GM19468 (cell line): ENCODE data around the gene PET117.
"Not testable (repeated sequence)": the region's sequence is repeated elsewhere in the genome, so short reads cannot be mapped to it uniquely, and the experiment has no call there.

Source experiments
- ATAC-seq: cut with Tn5 transposase; IDR thresholded peaks from one replicate; pipeline ENCODE4 v1.9.1; 2021; ENCODE audit warnings: mild to moderate bottlenecking, moderate library complexity, moderate number of reproducible peaks; ENCODE audit not compliant: unreplicated experiment; ENCODE audit errors: extremely low read depth

Gene PET117

GRCh38 chr20:18154342-18154741, 16.7 kb downstream of the PET117 start:
- no peak for ATAC-seq

- ATAC-seq = no peak
Observed at GRCh38 chr20:18156045-18156444, 18.4 kb downstream of the PET117 start.

- no peak for ATAC-seq
Observed at GRCh38 chr20:18164356-18164755, 26.7 kb downstream of the PET117 start.

- ATAC-seq = no peak
Observed at GRCh38 chr20:18165553-18165952, 27.9 kb downstream of the PET117 start.

- ATAC-seq = no peak
Observed at GRCh38 chr20:18166241-18166881, 28.7 kb downstream of the PET117 start.

GRCh38 chr20:18166950-18167349, 29.3 kb downstream of the PET117 start:
- ATAC-seq = no peak

GRCh38 chr20:18172379-18172778, 34.7 kb downstream of the PET117 start:
- ATAC-seq = no peak

- ATAC-seq = no peak
Observed at GRCh38 chr20:18174906-18175683, 37.4 kb downstream of the PET117 start.

GRCh38 chr20:18176318-18176785, 38.7 kb downstream of the PET117 start:
- no peak for ATAC-seq

- ATAC-seq = not testable (repeated sequence)
Observed at GRCh38 chr20:18180366-18180765, 42.7 kb downstream of the PET117 start.

- ATAC-seq = no peak
Observed at GRCh38 chr20:18180815-18181214, 43.2 kb downstream of the PET117 start.

GRCh38 chr20:18187020-18187419, 49.4 kb downstream of the PET117 start:
- ATAC-seq = no peak

GRCh38 chr20:18188434-18188833, 50.8 kb downstream of the PET117 start:
- no peak for ATAC-seq

GRCh38 chr20:18190338-18191233, 52.9 kb downstream of the PET117 start:
- ATAC-seq = no peak

GRCh38 chr20:18191306-18191705, 53.6 kb downstream of the PET117 start:
- ATAC-seq = no peak
